ENCODE data around the gene SEC14L3.
A peak's percentile ranks its signal among the peaks of the same experiment; 100 is the strongest.
"Not testable (repeated sequence)": the region's sequence is repeated elsewhere in the genome, so short reads cannot be mapped to it uniquely, and the experiment has no call there.

SEC14L3 gene

GRCh38 chr22:30485362-30485988 is 13.7 kb upstream of the SEC14L3 start:
- DNase-seq = peak; percentile 40 to 83 (median 68)

GRCh38 chr22:30483169-30483568 is 11.4 kb upstream of the SEC14L3 start:
- no peak for DNase-seq

- DNase-seq = no peak
Observed at GRCh38 chr22:30481711-30482110, 9.9 kb upstream of the SEC14L3 start.

- DNase-seq = no peak
Observed at GRCh38 chr22:30479981-30480380, 8.2 kb upstream of the SEC14L3 start.

- peak in 2 of 6 experiments; percentile 4 to 8 for DNase-seq
Observed at GRCh38 chr22:30474683-30475424, 3.0 kb upstream of the SEC14L3 start.

- DNase-seq = no peak
Observed at GRCh38 chr22:30474121-30474520, 2.3 kb upstream of the SEC14L3 start.

GRCh38 chr22:30472994-30473720 is 1.3 kb upstream of the SEC14L3 start:
- DNase-seq = no peak

GRCh38 chr22:30470655-30471054 is 1.2 kb downstream of the SEC14L3 start:
- DNase-seq = no peak

GRCh38 chr22:30469165-30469564 is 2.7 kb downstream of the SEC14L3 start:
- no peak for DNase-seq

- not testable (repeated sequence) for DNase-seq
Observed at GRCh38 chr22:30460555-30460954, 11.3 kb downstream of the SEC14L3 start.

GRCh38 chr22:30460147-30460546 is 11.7 kb downstream of the SEC14L3 start:
- no peak for DNase-seq

- DNase-seq = no peak
Observed at GRCh38 chr22:30459181-30460052, 12.4 kb downstream of the SEC14L3 start.

- DNase-seq = no peak
Observed at GRCh38 chr22:30457981-30458380, 13.8 kb downstream of the SEC14L3 start.

- DNase-seq = no peak
Observed at GRCh38 chr22:30455075-30455840, 16.6 kb downstream of the SEC14L3 start.

- DNase-seq = peak in 2 of 6 experiments; percentile 11 to 23
Observed at GRCh38 chr22:30453731-30454510, 17.9 kb downstream of the SEC14L3 start.

- DNase-seq = no peak
Observed at GRCh38 chr22:30452861-30453260, 19.0 kb downstream of the SEC14L3 start.

GRCh38 chr22:30451488-30451887 is 20.3 kb downstream of the SEC14L3 start:
- DNase-seq = not testable (repeated sequence)

- no peak for DNase-seq
Observed at GRCh38 chr22:30447656-30448055, 24.2 kb downstream of the SEC14L3 start.

- no peak for DNase-seq
Observed at GRCh38 chr22:30445438-30446145, 26.2 kb downstream of the SEC14L3 start.

All from stimulated activated naive CD4-positive, alpha-beta T cell (primary cell).